K562 (cell line): ENCODE results near the gene PEDS1. TPM values are rescaled to one million over a fixed set of nuclear protein-coding genes. Genes with fewer than 3 reads are reported as not detected.
A peak's percentile ranks its signal among the peaks of the same experiment; 100 is the strongest.

Experiments
- BACH1 ChIP-seq: fragments of 200-800 bp; sonication (Bioruptor generic); IDR thresholded peaks from 2 replicates; pipeline ENCODE4 v1.6.1; 2016; ENCODE audit warnings: missing genetic modification characterization, missing compliant biosample characterization
- BMI1 ChIP-seq: fragments of 150-350 bp; IDR thresholded peaks from 2 replicates; pipeline ENCODE4 v1.6.1; 2014; ENCODE audit warnings: low read length
- CHD4 ChIP-seq: fragments of 200-600 bp; sonication (generic); IDR thresholded peaks from 3 replicates; pipeline ENCODE4 v1.6.1; 2012; ENCODE audit warnings: low read depth, mild to moderate bottlenecking, mixed read lengths, low read length, inconsistent platforms; ENCODE audit not compliant: insufficient read depth, insufficient replicate concordance, poor library complexity, severe bottlenecking
- DMBX1 ChIP-seq: fragments of 250-450 bp; sonication (Bioruptor Pico); IDR thresholded peaks from 2 replicates; pipeline ENCODE4 v1.8.0; 2022; ENCODE audit warnings: inconsistent platforms, mild to moderate bottlenecking, moderate library complexity, borderline replicate concordance
- ELF2 ChIP-seq: fragments of 250-450 bp; sonication (Bioruptor Pico); IDR thresholded peaks from 2 replicates; pipeline ENCODE4 v1.5.0; 2021; ENCODE audit warnings: mild to moderate bottlenecking
- ELK3 ChIP-seq: fragments of 450-650 bp; formaldehyde crosslinking; IDR thresholded peaks from 2 replicates; pipeline ENCODE4 v1.4.0; 2020; ENCODE audit warnings: mild to moderate bottlenecking
- EP400 ChIP-seq: fragments of 450-650 bp; IDR thresholded peaks from 2 replicates; pipeline ENCODE4 v1.6.1; 2017; ENCODE audit warnings: antibody characterized with exemption, mild to moderate bottlenecking, moderate library complexity
- FOS ChIP-seq: IDR thresholded peaks from 3 replicates; pipeline ENCODE4 v1.6.1; 2011; ENCODE audit not compliant: insufficient read length; ENCODE audit errors: extremely low read depth
- FOXM1 ChIP-seq, 2 experiments: fragments of 450-650 bp in 1 of 2; sonication (generic) in 1 of 2; formaldehyde crosslinking in 1 of 2; IDR thresholded peaks; 2 replicates each; pipeline versions ENCODE4 v1.6.1 to v1.9.0; 2017 to 2022; ENCODE audit warnings: low read depth in 2 of 2, mild to moderate bottlenecking in 2 of 2, missing genetic modification reagents in 1 of 2, moderate library complexity in 1 of 2
- IFI16 ChIP-seq: fragments of 250-450 bp; sonication (Bioruptor Pico); IDR thresholded peaks from 2 replicates; pipeline ENCODE4 v2.1.2; 2022; ENCODE audit warnings: mild to moderate bottlenecking, inconsistent platforms
- NCOA4 ChIP-seq: fragments of 450-650 bp; IDR thresholded peaks from 2 replicates; pipeline ENCODE4 v1.6.1; 2018; ENCODE audit warnings: mild to moderate bottlenecking; ENCODE audit not compliant: partially characterized antibody
- NFYB ChIP-seq: IDR thresholded peaks from 2 replicates; pipeline ENCODE4 v1.6.1; 2011; ENCODE audit warnings: mild to moderate bottlenecking, moderate library complexity; ENCODE audit not compliant: insufficient read length; ENCODE audit errors: extremely low read depth
- NR1H2 ChIP-seq: sonication (generic); formaldehyde crosslinking; IDR thresholded peaks from 2 replicates; pipeline ENCODE4 v1.4.0; 2020; ENCODE audit warnings: mild to moderate bottlenecking, missing genetic modification reagents
- NR2C2 ChIP-seq, 2 experiments: fragments of 200-800 bp in 1 of 2; sonication (Bioruptor generic) in 1 of 2; sonication (generic) in 1 of 2; formaldehyde crosslinking in 1 of 2; IDR thresholded peaks; 2 replicates each; pipeline versions ENCODE4 v1.6.1 to v1.8.0; 2016 to 2022; ENCODE audit warnings: mild to moderate bottlenecking in 1 of 2, missing compliant biosample characterization in 1 of 2, missing genetic modification characterization in 1 of 2, missing genetic modification reagents in 1 of 2
- PPARD ChIP-seq: fragments of 250-450 bp; sonication (Bioruptor Pico); IDR thresholded peaks from 2 replicates; pipeline ENCODE4 v1.8.0; 2022; ENCODE audit warnings: inconsistent platforms, mild to moderate bottlenecking, moderate library complexity
- SNRNP70 ChIP-seq: fragments of 200-400 bp; formaldehyde crosslinking; optimal IDR thresholded peaks from 2 replicates; pipeline ENCODE3; 2017; ENCODE audit warnings: low read depth, low read length
- TARDBP ChIP-seq: fragments of 450-650 bp; IDR thresholded peaks from 2 replicates; pipeline ENCODE4 v1.6.1; 2016
- TFAM ChIP-seq: fragments of 250-450 bp; sonication (Bioruptor Pico); conservative IDR thresholded peaks from 2 replicates; pipeline ENCODE4 v1.5.0; 2021; ENCODE audit warnings: mild to moderate bottlenecking, moderate library complexity
- TOE1 ChIP-seq, 2 experiments: fragments of 450-650 bp in 1 of 2; sonication (generic) in 1 of 2; formaldehyde crosslinking in 1 of 2; IDR thresholded peaks; 2 replicates each; pipeline versions ENCODE4 v1.7.1 to v1.8.0; 2016 to 2022; ENCODE audit warnings: borderline replicate concordance in 2 of 2, mild to moderate bottlenecking in 2 of 2, antibody characterized with exemption in 1 of 2, inconsistent platforms in 1 of 2, low read depth in 1 of 2, missing genetic modification reagents in 1 of 2, moderate library complexity in 1 of 2
- ZNF224 ChIP-seq: sonication (generic); formaldehyde crosslinking; IDR thresholded peaks from 2 replicates; pipeline ENCODE4 v1.8.0; 2022; ENCODE audit warnings: mild to moderate bottlenecking, missing genetic modification reagents
- ZNF3 ChIP-seq: fragments of 250-450 bp; sonication (Bioruptor Pico); IDR thresholded peaks from 2 replicates; pipeline ENCODE4 v1.5.0; 2021; ENCODE audit warnings: mild to moderate bottlenecking, moderate library complexity
- ZNF584 ChIP-seq: fragments of 200-800 bp; sonication (Bioruptor generic); IDR thresholded peaks from 2 replicates; pipeline ENCODE4 v1.6.1; 2016; ENCODE audit warnings: low read depth, mild to moderate bottlenecking, missing genetic modification characterization, missing compliant biosample characterization
- ZNF766 ChIP-seq: fragments of 200-800 bp; sonication (Bioruptor generic); conservative IDR thresholded peaks from 2 replicates; pipeline ENCODE4 v1.6.1; 2016; ENCODE audit warnings: missing genetic modification characterization, missing compliant biosample characterization
- ZNF778 ChIP-seq: fragments of 450-650 bp; formaldehyde crosslinking; IDR thresholded peaks from 2 replicates; pipeline ENCODE4 v1.4.0; 2020; ENCODE audit warnings: mild to moderate bottlenecking, moderate library complexity
- polyA plus RNA-seq, 8 experiments: library from polyadenylated mRNA; depleted of rRNA in 4 of 8; stranded (reverse) in 5 of 8; unstranded in 3 of 8; fragments of >200 nt; fragmentation: Nextera tagmentation in 2 of 8; fragmentation: Illumina TruSeq in 1 of 8; extraction: Ambion mirVana in 2 of 8; extraction: Trizol in 1 of 8; gene quantifications; 2 replicates each; pipeline versions ENCODE4 v1.2.1 to v1.2.3, GENCODE V29; 2011 to 2014; ENCODE audit warnings: inconsistent platforms in 1 of 8, missing spikeins in 1 of 8
- total RNA-seq, 7 experiments: library from RNA; depleted of rRNA in 6 of 7; stranded (reverse); fragments of >200 nt in 6 of 7; fragmentation: Illumina TruSeq in 2 of 7; extraction: Trizol in 2 of 7; gene quantifications; 2 replicates each; pipeline versions ENCODE4 v1.2.1 to v1.2.3, GENCODE V29; 2011 to 2021; ENCODE audit warnings: low replicate concordance in 1 of 7
- TF ChIP-seq, protein P1 (sequence below), 3 experiments: fragments of 200-800 bp in 1 of 3; fragments of 250-450 bp in 1 of 3; fragments of 450-650 bp in 1 of 3; sonication (Bioruptor Pico) in 1 of 3; sonication (Bioruptor generic) in 1 of 3; formaldehyde crosslinking in 1 of 3; IDR thresholded peaks; 2 replicates each; pipeline versions ENCODE4 v1.6.1 to v1.8.0; 2016 to 2022; ENCODE audit warnings: mild to moderate bottlenecking in 2 of 3, missing genetic modification characterization in 2 of 3, missing compliant biosample characterization in 1 of 3, moderate library complexity in 1 of 3

Gene PEDS1
- total and polyA plus RNA-seq, 9 of the 15 experiments (the other 6 are each of a cell fraction or from before 2014, with no cell fraction given) = 2.9 to 38.5 (median 24.2) TPM

- no peak for TF ChIP-seq PPARD (CRISPR knock-in tag)
- TF ChIP-seq DMBX1 (CRISPR knock-in tag) = no peak
- TF ChIP-seq SNRNP70 = no peak
- no peak for TF ChIP-seq ZNF3 (CRISPR knock-in tag)
- no peak for TF ChIP-seq NCOA4
- TF ChIP-seq, protein P1, sequence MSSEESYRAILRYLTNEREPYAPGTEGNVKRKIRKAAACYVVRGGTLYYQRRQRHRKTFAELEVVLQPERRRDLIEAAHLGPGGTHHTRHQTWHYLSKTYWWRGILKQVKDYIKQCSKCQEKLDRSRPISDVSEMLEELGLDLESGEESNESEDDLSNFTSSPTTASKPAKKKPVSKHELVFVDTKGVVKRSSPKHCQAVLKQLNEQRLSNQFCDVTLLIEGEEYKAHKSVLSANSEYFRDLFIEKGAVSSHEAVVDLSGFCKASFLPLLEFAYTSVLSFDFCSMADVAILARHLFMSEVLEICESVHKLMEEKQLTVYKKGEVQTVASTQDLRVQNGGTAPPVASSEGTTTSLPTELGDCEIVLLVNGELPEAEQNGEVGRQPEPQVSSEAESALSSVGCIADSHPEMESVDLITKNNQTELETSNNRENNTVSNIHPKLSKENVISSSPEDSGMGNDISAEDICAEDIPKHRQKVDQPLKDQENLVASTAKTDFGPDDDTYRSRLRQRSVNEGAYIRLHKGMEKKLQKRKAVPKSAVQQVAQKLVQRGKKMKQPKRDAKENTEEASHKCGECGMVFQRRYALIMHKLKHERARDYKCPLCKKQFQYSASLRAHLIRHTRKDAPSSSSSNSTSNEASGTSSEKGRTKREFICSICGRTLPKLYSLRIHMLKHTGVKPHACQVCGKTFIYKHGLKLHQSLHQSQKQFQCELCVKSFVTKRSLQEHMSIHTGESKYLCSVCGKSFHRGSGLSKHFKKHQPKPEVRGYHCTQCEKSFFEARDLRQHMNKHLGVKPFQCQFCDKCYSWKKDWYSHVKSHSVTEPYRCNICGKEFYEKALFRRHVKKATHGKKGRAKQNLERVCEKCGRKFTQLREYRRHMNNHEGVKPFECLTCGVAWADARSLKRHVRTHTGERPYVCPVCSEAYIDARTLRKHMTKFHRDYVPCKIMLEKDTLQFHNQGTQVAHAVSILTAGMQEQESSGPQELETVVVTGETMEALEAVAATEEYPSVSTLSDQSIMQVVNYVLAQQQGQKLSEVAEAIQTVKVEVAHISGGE (CRISPR knock-in tag; IDR thresholded peaks at IDR 0.05) = no peak
- no peak for TF ChIP-seq TOE1 (IDR thresholded peaks at IDR 0.05; ENCODE audit: borderline replicate concordance)
- 0 out of 2 replicates have a peak, but pooled peaks have one; percentile 75 for TF ChIP-seq TOE1 (CRISPR knock-in tag; IDR thresholded peaks at IDR 0.05; ENCODE audit: borderline replicate concordance, low read depth)
- TF ChIP-seq FOXM1 (IDR thresholded peaks at IDR 0.05; ENCODE audit: low read depth) = no peak
- no peak for TF ChIP-seq FOXM1 (CRISPR knock-in tag; IDR thresholded peaks at IDR 0.05; ENCODE audit: low read depth)
- TF ChIP-seq ZNF224 (CRISPR knock-in tag) = 0 out of 2 replicates have a peak, but pooled peaks have one; percentile 17
- TF ChIP-seq TARDBP = no peak
- TF ChIP-seq TFAM = no peak
- no peak for TF ChIP-seq CHD4
- no peak for TF ChIP-seq NR1H2 (CRISPR knock-in tag)
- TF ChIP-seq NFYB = no peak
- no peak for TF ChIP-seq EP400
- no peak for TF ChIP-seq ZNF778 (CRISPR knock-in tag)
- TF ChIP-seq FOS = no peak
- no peak for TF ChIP-seq BMI1
- no peak for TF ChIP-seq ELK3 (CRISPR knock-in tag)
- 0 out of 2 replicates have a peak, but pooled peaks have one; percentile 25 for TF ChIP-seq NR2C2 (CRISPR knock-in tag; IDR thresholded peaks at IDR 0.05)
- TF ChIP-seq NR2C2 (tag; IDR thresholded peaks at IDR 0.05) = no peak
- TF ChIP-seq ELF2 (CRISPR knock-in tag) = no peak
- TF ChIP-seq BACH1 (tag) = no peak
- no peak; the same call in 1 of the 2 replicates for TF ChIP-seq ZNF766
- TF ChIP-seq ZNF584 (CRISPR knock-in tag) = no peak
- TF ChIP-seq IFI16 (CRISPR knock-in tag) = no peak
Observed at GRCh38 chr20:50194422-50194830, 40.9 kb upstream of the PEDS1 start (continued).
